Activated effector memory CD4-positive, alpha-beta T cell treated with Interleukin-2 at 50 U/mL for 16 hours (primary cell): ENCODE data around the gene INO80.
"Not testable (repeated sequence)": the region's sequence is repeated elsewhere in the genome, so short reads cannot be mapped to it uniquely, and the experiment has no call there.

Source experiments
- DNase-seq: peaks from one replicate; pipeline ENCODE4 v3.0.0-alpha.2; 2020

INO80 gene

DNA sequence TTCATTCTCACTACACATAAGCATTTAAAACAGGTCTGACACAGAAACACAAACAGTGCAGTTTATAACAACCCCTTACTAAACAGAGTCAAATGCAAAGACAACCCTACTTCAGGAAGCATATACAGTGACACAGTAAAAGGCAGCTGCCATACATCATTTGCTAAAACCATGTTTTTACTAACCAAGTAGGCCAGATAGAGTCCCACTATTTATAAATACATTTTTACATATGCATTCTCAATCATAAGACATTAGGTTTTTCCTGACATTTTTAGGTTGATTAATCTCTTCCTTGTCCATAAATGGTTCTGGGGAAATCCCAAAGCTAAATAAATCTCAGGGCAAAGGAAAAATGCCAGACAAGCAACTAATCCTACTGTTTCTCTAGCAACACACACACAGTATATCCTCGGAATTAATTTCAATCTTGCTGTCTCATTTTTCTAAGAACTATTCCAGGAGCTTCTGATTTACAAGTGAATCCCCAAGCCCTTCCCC lies 123.8 kb downstream of the INO80 start:
- DNase-seq, result no peak

GRCh38 chr15:40991355-40991754 lies 124.7 kb downstream of the INO80 start:
- no peak for DNase-seq

- DNase-seq, result no peak
These were observed 125.3 kb downstream of the INO80 start for GRCh38 chr15:40990789-40991188.

DNA sequence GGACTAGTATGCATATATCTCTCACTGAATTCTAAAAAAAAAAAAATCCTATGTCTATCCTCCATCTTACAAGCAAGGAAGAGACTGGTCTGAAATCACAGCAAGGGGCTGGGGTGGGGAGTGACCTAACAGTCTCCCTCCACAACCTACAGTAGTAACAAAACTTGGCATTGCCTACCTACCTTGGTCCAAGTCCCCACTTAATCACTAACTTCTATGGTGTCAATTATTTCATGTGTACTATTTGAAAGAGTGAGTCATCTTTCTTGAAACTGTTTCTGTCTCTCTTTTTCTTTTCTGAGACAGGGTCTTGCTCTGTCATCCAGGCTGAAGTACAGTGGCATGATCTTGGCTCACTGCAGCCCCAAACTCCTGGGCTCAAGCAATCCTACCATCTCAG lies 126.0 kb downstream of the INO80 start:
- no peak for DNase-seq

GRCh38 chr15:40988156-40988555 lies 127.9 kb downstream of the INO80 start:
- no peak for DNase-seq

DNA sequence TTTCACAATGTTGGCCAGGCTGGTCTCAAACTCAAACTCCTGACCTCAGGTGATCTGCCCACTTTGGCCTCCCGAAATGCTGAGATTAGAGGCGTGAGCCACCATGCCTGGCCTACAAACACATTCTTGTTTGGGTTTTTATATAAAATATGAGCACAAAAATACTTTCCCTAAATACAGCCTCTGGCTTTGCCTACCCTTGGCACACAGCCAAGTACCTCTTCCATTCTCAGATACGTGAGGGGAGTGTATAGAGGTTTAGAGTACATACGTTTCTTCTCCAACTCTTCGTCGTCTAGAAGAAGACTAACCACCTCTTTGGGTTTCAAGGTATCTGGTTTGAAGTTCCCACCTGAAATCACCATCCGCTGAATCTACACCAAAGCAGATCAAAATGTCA lies 129.3 kb downstream of the INO80 start:
- DNase-seq, result no peak

GRCh38 chr15:40985541-40986330 lies 130.3 kb downstream of the INO80 start:
- no peak for DNase-seq

- DNase-seq, result no peak
These were observed 131.1 kb downstream of the INO80 start for GRCh38 chr15:40984964-40985363.

DNA sequence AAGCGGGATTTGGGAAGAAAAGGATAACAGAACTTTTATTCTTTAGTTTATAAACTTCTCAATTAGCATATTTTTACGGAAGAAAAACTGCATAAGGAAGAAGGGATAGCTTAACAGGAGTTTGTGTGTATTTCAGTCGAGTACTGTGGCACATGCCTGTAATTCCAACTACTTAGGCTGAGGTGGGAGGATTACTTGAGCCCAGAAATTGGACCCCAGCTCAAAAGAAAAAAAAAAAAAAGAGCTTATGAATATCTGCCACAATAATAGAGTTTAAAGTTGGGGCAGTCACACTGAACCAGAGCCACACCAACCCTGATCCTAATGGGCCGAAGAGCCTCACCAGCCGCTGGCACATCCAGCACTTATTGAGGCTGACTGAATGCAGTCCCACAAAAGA lies 131.7 kb downstream of the INO80 start:
- no peak for DNase-seq

DNA sequence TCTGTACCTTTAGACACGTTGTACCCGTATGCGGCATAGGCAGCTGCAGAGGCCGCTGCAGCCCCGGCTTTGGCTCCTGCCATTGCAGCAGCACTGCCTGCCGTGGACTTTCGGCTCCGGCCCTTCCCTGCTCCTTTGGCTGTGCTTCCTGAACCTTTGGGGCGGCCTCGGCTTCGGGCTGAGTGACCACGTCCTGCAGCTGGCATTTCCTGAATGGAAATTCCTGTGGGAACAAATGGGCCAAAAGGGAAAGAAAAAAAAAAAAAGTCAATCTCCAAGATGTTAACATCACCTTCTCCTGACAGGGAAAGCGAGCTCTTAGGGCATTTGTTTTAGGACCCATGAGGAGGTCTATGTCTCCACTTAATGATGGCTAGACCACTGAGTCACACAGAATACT lies 133.2 kb downstream of the INO80 start:
- DNase-seq, result no peak

- DNase-seq, result no peak
These were observed 134.9 kb downstream of the INO80 start for GRCh38 chr15:40981186-40981585.

- no peak for DNase-seq
These were observed 137.5 kb downstream of the INO80 start for GRCh38 chr15:40978562-40978961.

DNA sequence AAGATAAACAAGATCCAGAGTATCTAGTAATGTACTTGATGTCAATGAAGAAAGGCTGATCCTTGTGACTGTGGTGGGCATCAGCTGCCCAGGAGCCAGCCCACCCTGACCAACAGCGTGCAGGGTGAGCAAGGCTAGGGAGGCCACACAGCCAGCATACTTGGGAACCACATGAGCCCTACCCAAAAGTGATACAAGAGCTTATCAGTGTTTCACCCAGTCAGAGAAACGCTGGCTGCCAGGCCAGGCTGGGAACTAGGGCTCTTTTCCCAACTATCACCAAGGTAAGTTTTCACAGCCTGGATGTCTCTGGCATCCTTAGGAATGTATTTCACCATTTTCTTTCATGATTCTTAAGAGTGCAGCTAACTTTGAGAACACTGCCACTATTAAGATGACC lies 137.9 kb downstream of the INO80 start:
- no peak for DNase-seq

DNA sequence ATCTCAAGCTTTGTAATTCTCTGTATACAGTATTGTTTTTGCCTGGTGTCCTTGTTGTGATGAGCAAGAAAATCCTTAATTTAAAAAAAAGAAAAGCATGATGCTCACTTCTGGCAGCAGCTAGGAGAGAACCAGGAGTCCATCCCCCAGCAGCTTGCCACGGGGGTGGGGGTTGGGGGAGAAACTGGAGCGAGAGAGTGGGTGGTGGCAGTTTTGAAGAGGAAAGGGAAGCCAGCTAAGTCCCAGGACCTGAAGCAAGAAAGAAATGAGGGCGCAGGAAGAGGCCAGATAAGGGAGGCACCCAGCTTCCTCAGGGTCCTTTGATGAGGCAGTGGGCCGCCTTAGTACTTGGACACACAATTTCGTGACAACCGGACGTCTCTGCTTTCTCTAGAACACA lies 139.3 kb downstream of the INO80 start:
- no peak for DNase-seq

DNA sequence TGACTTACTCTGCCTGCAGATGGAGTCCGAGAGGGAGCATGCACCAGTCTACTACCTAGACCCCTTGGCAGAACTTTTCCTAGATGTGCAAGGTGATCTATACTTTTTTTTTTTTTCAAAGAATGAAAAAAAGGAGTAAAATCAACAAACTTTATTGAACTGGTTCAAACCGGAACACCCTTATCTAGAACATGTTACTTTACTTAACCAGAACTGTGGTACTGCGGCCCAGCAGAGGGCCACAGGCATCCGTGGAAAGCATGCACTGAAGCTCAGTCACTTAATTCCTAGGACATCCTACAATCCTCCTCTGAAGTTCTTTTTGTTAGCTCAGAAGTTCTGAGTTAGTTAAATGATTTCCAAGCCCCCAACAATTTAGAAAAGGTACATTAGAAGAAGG lies 141.2 kb downstream of the INO80 start:
- no peak for DNase-seq

GRCh38 chr15:40969363-40969762 lies 146.7 kb downstream of the INO80 start:
- DNase-seq, result no peak

- no peak for DNase-seq
These were observed 147.6 kb downstream of the INO80 start for GRCh38 chr15:40968290-40969085.

GRCh38 chr15:40964634-40965033 lies 151.4 kb downstream of the INO80 start:
- DNase-seq, result no peak

GRCh38 chr15:40964006-40964405 lies 152.1 kb downstream of the INO80 start:
- no peak for DNase-seq

GRCh38 chr15:40963201-40963600 lies 152.9 kb downstream of the INO80 start:
- no peak for DNase-seq

DNA sequence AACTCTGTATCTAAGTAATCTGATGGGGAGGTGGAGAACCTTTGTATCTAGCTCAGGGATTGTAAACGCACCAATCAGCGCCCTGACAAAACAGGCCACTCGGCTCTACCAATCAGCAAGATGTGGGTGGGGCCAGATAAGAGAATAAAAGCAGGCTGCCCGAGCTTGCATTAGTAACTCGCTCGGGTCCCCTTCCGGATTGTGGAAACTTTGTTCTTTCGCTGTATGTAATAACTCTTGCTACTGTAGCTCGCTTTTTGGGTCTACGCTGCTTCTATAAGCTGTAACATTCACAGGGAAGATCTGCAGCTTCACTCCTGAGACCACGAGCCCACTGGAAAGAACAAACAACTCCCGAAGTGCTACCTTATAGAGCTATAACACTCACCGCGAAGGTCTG lies 153.8 kb downstream of the INO80 start:
- DNase-seq, result not testable (repeated sequence)

DNA sequence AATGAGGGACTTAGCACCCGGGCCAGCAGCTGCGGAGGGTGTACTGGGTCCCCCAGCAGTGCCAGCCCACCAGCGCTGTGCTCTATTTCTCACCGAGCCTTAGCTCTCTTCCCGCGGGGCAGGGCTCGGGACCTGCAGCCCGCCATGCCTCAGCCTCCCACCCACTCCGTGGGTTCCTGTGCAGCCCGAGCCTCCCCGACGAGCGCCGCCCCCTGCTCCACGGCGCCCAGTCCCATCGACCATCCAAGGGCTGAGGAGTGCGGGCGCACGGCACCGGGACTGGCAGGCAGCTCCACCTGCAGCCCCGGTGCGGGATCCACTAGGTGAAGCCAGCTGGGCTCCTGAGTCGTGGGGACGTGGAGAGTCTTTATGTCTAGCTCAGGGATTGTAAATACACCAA lies 154.3 kb downstream of the INO80 start:
- DNase-seq, result not testable (repeated sequence)

DNA sequence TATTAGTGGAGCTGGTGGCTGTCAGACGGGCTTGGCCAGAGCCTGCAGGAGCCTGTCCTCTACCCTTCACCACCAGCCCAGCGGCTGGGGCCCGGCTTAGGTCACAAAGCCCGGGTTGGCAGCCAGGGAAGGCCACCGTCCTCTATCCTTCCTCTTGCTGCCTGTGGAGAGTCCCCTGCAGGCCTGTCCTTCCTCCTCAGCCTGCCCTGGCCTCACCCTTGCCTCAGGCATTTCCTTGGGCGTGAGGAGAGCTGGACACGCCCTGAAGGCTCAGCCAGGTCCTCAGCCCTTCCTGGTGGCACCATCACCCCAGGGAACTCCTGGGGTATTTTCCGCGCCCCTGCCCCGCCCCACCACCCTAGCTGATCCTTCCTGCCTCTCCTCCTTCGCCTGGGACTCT lies 155.2 kb downstream of the INO80 start:
- no peak for DNase-seq
